ENCODE data around the gene FREM3. TPM values are rescaled to one million over a fixed set of nuclear protein-coding genes. Genes with fewer than 3 reads are reported as not detected.

The FREM3 gene
- total and polyA plus RNA-seq, 2 donors: 0.13 to 1.5 TPM

- DNase-seq (ENCODE audit: extremely low spot score): no peak
- H3K36me3 ChIP-seq (ENCODE audit: insufficient read depth): no peaks in the 10 kb centered on the region
- H3K4me1 ChIP-seq (ENCODE audit: insufficient read depth): no peaks in the 10 kb centered on the region
- no peak overlapping the region for H3K4me3 ChIP-seq (ENCODE audit: low read depth, low read length)
- no peak overlapping the region for H3K27ac ChIP-seq (ENCODE audit: low read depth)
Observed at GRCh38 chr4:143587703-143588102, 112.8 kb downstream of the FREM3 start.

DNA sequence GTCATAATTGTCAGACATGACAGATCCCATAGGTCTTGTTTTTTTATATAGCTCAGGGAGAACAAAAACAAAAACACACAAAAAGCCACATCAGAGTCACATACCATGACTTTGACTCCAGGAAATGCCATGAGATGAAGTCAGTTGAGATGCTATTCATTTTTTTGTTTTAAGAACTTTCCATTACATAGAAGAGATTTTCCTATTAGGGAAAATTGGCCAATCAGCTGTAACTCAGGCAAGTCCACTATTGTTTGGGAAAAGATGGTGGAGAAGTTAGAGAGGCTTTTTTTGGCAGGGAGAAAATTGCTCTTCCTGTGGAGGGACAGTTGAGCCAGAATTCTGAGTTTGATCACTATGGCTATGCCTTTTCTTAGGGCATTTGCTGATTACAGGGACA is 114.4 kb downstream of the FREM3 start:
- no peak overlapping the region for H3K27ac ChIP-seq (ENCODE audit: low read depth)

GRCh38 chr4:143585548-143585947 is 114.9 kb downstream of the FREM3 start:
- DNase-seq (ENCODE audit: extremely low spot score): no peak
- H3K4me3 ChIP-seq (ENCODE audit: low read depth, low read length): no peak overlapping the region
- no peaks in the 10 kb centered on the region for H3K36me3 ChIP-seq (ENCODE audit: insufficient read depth)
- H3K27ac ChIP-seq (ENCODE audit: low read depth): no peak overlapping the region
- WGBS: 87% methylated on average over 6 of the region's 6 CpGs
- no peaks in the 10 kb centered on the region for H3K4me1 ChIP-seq (ENCODE audit: insufficient read depth)

More for the DNA sequence above, 114.4 kb downstream of the FREM3 start:
- Histone ChIP-seq H3K4me1 (ENCODE audit: insufficient read depth) (no peaks in the 10 kb centered on the region), H3K4me3 (ENCODE audit: low read depth, low read length) (no peak overlapping the region), H3K36me3 (ENCODE audit: insufficient read depth) (no peaks in the 10 kb centered on the region)
- no peak for DNase-seq (ENCODE audit: extremely low spot score)

GRCh38 chr4:143581331-143581946 is 119.0 kb downstream of the FREM3 start:
- DNase-seq (ENCODE audit: extremely low spot score): no peak
- Histone ChIP-seq H3K4me1 (ENCODE audit: insufficient read depth) (no peaks in the 10 kb centered on the region), H3K27ac (ENCODE audit: low read depth) (no peak overlapping the region), H3K4me3 (ENCODE audit: low read depth, low read length) (no peak overlapping the region), H3K36me3 (ENCODE audit: insufficient read depth) (no peaks in the 10 kb centered on the region)
- 88% methylated on average over 3 of the region's 3 CpGs for WGBS

DNA sequence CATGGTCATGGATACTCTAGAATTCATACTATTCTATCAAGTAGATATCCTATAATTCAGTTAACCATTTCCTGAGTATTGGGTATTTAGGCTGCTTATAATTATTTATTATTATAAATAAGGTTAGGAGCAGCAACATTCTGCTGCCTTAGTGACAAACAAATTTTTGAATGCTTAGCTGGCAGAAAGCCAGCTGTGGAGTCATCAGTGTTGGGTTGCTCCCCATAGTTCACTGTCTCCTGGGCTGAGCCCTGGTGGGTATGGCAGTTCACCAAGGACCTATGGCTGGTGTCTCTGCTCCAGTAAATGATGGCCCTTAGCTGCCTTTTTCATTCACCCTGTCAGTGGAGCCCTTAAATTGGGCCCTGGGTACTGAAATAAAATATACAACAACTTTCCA is 125.1 kb downstream of the FREM3 start:
- Histone ChIP-seq H3K4me3 (ENCODE audit: low read depth, low read length) (no peak overlapping the region), H3K27ac (ENCODE audit: low read depth) (no peak overlapping the region), H3K4me1 (ENCODE audit: insufficient read depth) (no peaks in the 10 kb centered on the region), H3K36me3 (ENCODE audit: insufficient read depth) (no peaks in the 10 kb centered on the region)
- DNase-seq (ENCODE audit: extremely low spot score): no peak

- no peaks in the 10 kb centered on the region for H3K4me1 ChIP-seq (ENCODE audit: insufficient read depth)
- 91% methylated on average over 2 of the region's 2 CpGs for WGBS
- no peak overlapping the region for H3K27ac ChIP-seq (ENCODE audit: low read depth)
- no peak overlapping the region for H3K4me3 ChIP-seq (ENCODE audit: low read depth, low read length)
- no peaks in the 10 kb centered on the region for H3K36me3 ChIP-seq (ENCODE audit: insufficient read depth)
- no peak for DNase-seq (ENCODE audit: extremely low spot score)
Observed at GRCh38 chr4:143564472-143564871, 136.0 kb downstream of the FREM3 start.

DNA sequence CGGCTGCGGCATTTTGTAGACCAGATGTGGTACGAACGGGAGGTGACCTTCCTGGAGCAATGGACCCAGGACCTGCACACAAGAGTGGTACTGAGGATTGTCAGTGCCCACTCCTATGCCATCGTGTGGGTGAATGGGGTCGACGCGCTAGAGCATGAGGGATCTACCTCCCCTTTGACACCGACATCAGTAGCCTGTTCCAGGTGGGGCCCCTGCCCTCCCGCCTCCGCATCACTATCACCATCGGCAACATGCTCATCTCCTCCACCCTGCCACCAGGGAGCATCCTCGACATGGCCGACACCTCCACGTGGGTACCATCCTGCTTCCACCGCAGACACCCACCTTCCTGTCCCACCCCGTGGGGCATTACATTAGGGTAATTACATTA is 140.7 kb downstream of the FREM3 start:
- no peak overlapping the region for H3K27ac ChIP-seq (ENCODE audit: low read depth)
- 58% methylated on average over 17 of the region's 17 CpGs for WGBS
- H3K4me3 ChIP-seq (ENCODE audit: low read depth, low read length): peak overlapping the region; percentile 50
- DNase-seq (ENCODE audit: extremely low spot score): no peak
- no peaks in the 10 kb centered on the region for H3K4me1 ChIP-seq (ENCODE audit: insufficient read depth)
- no peaks in the 10 kb centered on the region for H3K36me3 ChIP-seq (ENCODE audit: insufficient read depth)

DNA sequence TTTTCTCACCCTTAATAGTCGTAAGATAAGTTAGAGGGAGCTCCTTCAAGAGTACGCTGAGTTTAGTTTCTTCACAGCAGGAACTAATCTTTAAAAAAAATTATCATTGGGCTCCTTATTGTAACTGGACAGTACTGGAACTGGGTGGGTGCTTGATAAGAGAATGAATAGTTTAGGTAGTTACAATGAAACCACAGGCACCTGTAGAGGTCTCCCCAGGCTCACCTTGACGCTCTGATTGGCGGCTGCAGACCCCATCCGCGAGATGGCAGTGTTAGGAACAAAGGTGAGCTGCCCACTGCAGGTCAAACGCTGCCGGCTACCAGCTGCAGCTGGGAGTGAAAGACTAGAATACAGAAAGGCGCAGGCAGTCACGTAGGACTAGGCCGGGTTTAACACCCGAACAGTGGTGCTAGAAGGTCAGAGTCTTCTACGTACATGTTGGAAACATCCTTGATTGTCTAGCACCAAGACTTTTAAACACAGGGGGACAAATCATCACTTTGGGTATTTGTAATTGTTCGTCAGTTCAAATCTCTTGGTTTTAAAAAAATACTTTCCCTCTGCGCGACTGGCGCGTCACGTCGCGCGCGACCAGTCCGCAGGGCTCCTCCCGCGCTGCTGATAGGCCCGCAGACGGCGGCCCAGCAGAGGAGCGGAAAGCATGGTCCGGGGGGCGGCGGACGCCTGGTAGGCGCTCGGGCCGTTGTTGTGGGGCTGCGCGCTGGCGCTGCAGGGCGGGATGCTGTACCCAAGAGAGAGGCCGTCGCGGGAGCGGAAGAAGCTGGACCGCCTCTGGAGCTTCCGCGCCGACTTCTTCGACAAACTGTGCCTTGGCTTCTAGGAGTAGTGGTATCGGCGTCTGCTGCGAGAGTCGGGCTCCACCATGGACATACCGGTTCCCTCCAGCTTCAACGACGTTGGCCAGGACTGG is 141.4 kb downstream of the FREM3 start:
- WGBS: 2% methylated on average over 57 of the region's 57 CpGs

GRCh38 chr4:143558286-143558685 is 142.2 kb downstream of the FREM3 start:
- WGBS: 85% methylated on average over 2 of the region's 2 CpGs
- Histone ChIP-seq H3K27ac (ENCODE audit: low read depth) (no peak overlapping the region), H3K4me1 (ENCODE audit: insufficient read depth) (no peaks in the 10 kb centered on the region), H3K36me3 (ENCODE audit: insufficient read depth) (no peaks in the 10 kb centered on the region), H3K4me3 (ENCODE audit: low read depth, low read length) (no peak overlapping the region)
- DNase-seq (ENCODE audit: extremely low spot score): no peak

More for the DNA sequence above, 141.4 kb downstream of the FREM3 start:
- Histone ChIP-seq H3K36me3 (ENCODE audit: insufficient read depth) (no peaks in the 10 kb centered on the region), H3K4me1 (ENCODE audit: insufficient read depth) (no peaks in the 10 kb centered on the region), H3K4me3 (ENCODE audit: low read depth, low read length) (peak overlapping the region; percentile 50), H3K27ac (ENCODE audit: low read depth) (no peak overlapping the region)
- DNase-seq (ENCODE audit: extremely low spot score): peak; percentile 81

- Histone ChIP-seq H3K4me3 (ENCODE audit: low read depth, low read length) (no peak overlapping the region), H3K27ac (ENCODE audit: low read depth) (no peak overlapping the region), H3K4me1 (ENCODE audit: insufficient read depth) (no peaks in the 10 kb centered on the region), H3K36me3 (ENCODE audit: insufficient read depth) (no peaks in the 10 kb centered on the region)
- WGBS: 66% methylated on average over 5 of the region's 5 CpGs
- DNase-seq (ENCODE audit: extremely low spot score): no peak
Observed at GRCh38 chr4:143555676-143556075, 144.8 kb downstream of the FREM3 start.

GRCh38 chr4:143554728-143555597 is 145.5 kb downstream of the FREM3 start:
- H3K4me3 ChIP-seq (ENCODE audit: low read depth, low read length): no peak overlapping the region
- WGBS: 71% methylated on average over 4 of the region's 4 CpGs
- H3K36me3 ChIP-seq (ENCODE audit: insufficient read depth): no peaks in the 10 kb centered on the region
- no peak overlapping the region for H3K27ac ChIP-seq (ENCODE audit: low read depth)
- DNase-seq (ENCODE audit: extremely low spot score): no peak
- no peaks in the 10 kb centered on the region for H3K4me1 ChIP-seq (ENCODE audit: insufficient read depth)

DNA sequence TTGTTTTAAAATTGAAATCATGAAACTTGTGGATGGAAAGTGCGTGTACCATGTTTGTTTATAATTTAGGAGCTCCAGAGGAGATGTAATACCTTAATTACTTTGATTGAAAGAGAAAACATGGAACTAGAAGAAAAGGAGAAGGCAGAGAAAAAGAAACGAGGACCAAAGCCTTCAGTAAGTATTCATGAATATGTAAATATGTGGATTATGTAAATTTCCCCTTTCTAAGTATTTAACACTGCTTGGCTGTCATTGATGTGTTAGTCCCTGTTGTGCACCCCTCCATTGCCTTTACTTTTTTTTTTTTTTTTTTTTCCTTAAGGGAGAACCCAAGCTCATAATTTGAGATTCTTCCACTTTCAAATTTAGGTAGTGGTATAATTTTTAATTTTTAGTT is 150.5 kb downstream of the FREM3 start:
- WGBS: 88% methylated on average over 2 of the region's 2 CpGs
- no peak for DNase-seq (ENCODE audit: extremely low spot score)
- Histone ChIP-seq H3K27ac (ENCODE audit: low read depth) (no peak overlapping the region), H3K36me3 (ENCODE audit: insufficient read depth) (no peaks in the 10 kb centered on the region), H3K4me3 (ENCODE audit: low read depth, low read length) (no peak overlapping the region), H3K4me1 (ENCODE audit: insufficient read depth) (no peaks in the 10 kb centered on the region)

GRCh38 chr4:143539670-143540023 is 160.8 kb downstream of the FREM3 start:
- H3K36me3 ChIP-seq (ENCODE audit: insufficient read depth): peaks cover 8% of the 10 kb centered on the region
- no peaks in the 10 kb centered on the region for H3K4me1 ChIP-seq (ENCODE audit: insufficient read depth)
- no peak for DNase-seq (ENCODE audit: extremely low spot score)
- H3K4me3 ChIP-seq (ENCODE audit: low read depth, low read length): no peak overlapping the region
- H3K27ac ChIP-seq (ENCODE audit: low read depth): no peak overlapping the region
- 100% methylated on average over 3 of the region's 3 CpGs for WGBS

All from urinary bladder (tissue), 4 donors.